GM12892 (cell line): Measurements from ENCODE around the gene USO1.

Experiments used
- POLR2A ChIP-seq: IDR thresholded peaks from 2 replicates; pipeline ENCODE4 v1.6.1; 2011; ENCODE audit warnings: low read depth, low read length, control low read depth
- POLR2AphosphoS5 ChIP-seq: IDR thresholded peaks from 2 replicates; pipeline ENCODE4 v1.6.1; 2011; ENCODE audit warnings: low read depth, low read length, control low read depth
- TAF1 ChIP-seq: IDR thresholded peaks from 2 replicates; pipeline ENCODE4 v1.6.1; 2011; ENCODE audit warnings: low read depth, mild to moderate bottlenecking, control low read depth, low read length, borderline replicate concordance

DNA sequence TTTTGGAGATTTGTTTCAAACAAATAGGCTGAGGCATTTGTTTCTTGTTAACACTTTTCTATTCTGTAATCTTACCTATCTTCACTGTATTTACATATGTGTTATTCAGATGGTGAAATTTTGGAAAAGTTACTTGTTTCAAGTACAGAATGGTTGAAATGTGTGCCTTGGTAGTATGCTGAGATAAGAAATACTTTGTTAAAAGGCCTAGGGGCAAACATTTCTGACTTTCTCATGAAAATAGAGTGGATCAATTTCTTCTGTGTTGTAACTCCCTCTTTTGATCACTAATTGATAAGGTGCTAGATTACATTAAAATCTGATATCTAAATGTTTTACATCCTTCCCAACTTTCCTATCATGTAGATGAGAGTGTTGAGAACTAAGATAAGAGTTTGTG lies 18.1 kb downstream of the USO1 start:
- TF ChIP-seq POLR2A (no peak), POLR2AphosphoS5 (no peak), TAF1 (no peak)
